DOHH2 (cell line): Measurements from ENCODE around the gene ZNF81.

Experiments
- H3F3A ChIP-seq: fragments of 200-600 bp; sonication (generic), shearing (Covaris generic); 2 replicates; pipeline ENCODE4 v1.6.0; 2016; ENCODE audit warnings: antibody characterized with exemption, mild to moderate bottlenecking; ENCODE audit not compliant: control insufficient read depth, insufficient read depth
- H3K27ac ChIP-seq: fragments of 200-600 bp; sonication (generic); 2 replicates; pipeline ENCODE4 v1.5.1; 2014; ENCODE audit warnings: low read depth, mild to moderate bottlenecking, low read length, moderate library complexity
- H3K27me3 ChIP-seq: fragments of 200-600 bp; sonication (generic); 2 replicates; pipeline ENCODE4 v1.6.1; 2014; ENCODE audit warnings: mild to moderate bottlenecking, low read length, mixed read lengths; ENCODE audit not compliant: control insufficient read depth
- H3K36me3 ChIP-seq: fragments of 200-600 bp; sonication (generic); 2 replicates; pipeline ENCODE4 v1.6.1; 2014; ENCODE audit warnings: mild to moderate bottlenecking, low read length, moderate library complexity, mixed read lengths; ENCODE audit not compliant: control insufficient read depth
- H3K4me1 ChIP-seq: fragments of 200-600 bp; sonication (generic); 2 replicates; pipeline ENCODE4 v1.6.1; 2014; ENCODE audit warnings: mild to moderate bottlenecking, low read length, mixed read lengths; ENCODE audit not compliant: control insufficient read depth
- H3K4me2 ChIP-seq: fragments of 200-600 bp; sonication (generic); 2 replicates; pipeline ENCODE4 v1.6.0; 2014; ENCODE audit warnings: mild to moderate bottlenecking, low read length, moderate library complexity
- H3K4me3 ChIP-seq: fragments of 200-600 bp; sonication (generic); 2 replicates; pipeline ENCODE4 v1.5.1; 2014; ENCODE audit warnings: mild to moderate bottlenecking, low read length, mixed read lengths
- H3K79me2 ChIP-seq: fragments of 200-600 bp; sonication (generic); 2 replicates; pipeline ENCODE4 v1.6.1; 2014; ENCODE audit warnings: mild to moderate bottlenecking, low read length, mixed read lengths; ENCODE audit not compliant: control insufficient read depth
- H3K9me2 ChIP-seq: fragments of 200-600 bp; sonication (generic); replicated peaks from 2 replicates; pipeline ENCODE4 v1.6.1; 2014; ENCODE audit warnings: mild to moderate bottlenecking, low read length, mixed read lengths; ENCODE audit not compliant: control insufficient read depth
- H3K9me3 ChIP-seq: fragments of 200-600 bp; sonication (generic); 2 replicates; pipeline ENCODE4 v1.6.1; 2014; ENCODE audit warnings: antibody characterized with exemption, low read length, mixed read lengths; ENCODE audit not compliant: control insufficient read depth, insufficient read depth
- H4K20me1 ChIP-seq: fragments of 200-600 bp; sonication (generic); 2 replicates; pipeline ENCODE4 v1.6.0; 2014; ENCODE audit warnings: low read depth, mild to moderate bottlenecking, antibody characterized with exemption, low read length, moderate library complexity; ENCODE audit not compliant: control insufficient read depth, insufficient read depth
- CTCF ChIP-seq: fragments of 200-600 bp; sonication (generic); IDR thresholded peaks from one replicate; pipeline ENCODE4 v1.5.1; 2014; ENCODE audit warnings: antibody characterized with exemption, mild to moderate bottlenecking, low read depth, low read length; ENCODE audit not compliant: poor library complexity, severe bottlenecking
- EZH2phosphoT487 ChIP-seq: fragments of 200-600 bp; sonication (generic); IDR thresholded peaks from 2 replicates; pipeline ENCODE4 v1.6.1; 2017; ENCODE audit warnings: borderline replicate concordance, mild to moderate bottlenecking, antibody characterized with exemption, low read length, moderate library complexity, mixed read lengths

The ZNF81 gene

GRCh38 chrX:47878198-47878597 is 41.5 kb downstream of the ZNF81 start:
- H3K9me2 ChIP-seq: no peaks in the 10 kb centered on the region
- H3K4me3 ChIP-seq: no peak overlapping the region
- no peaks in the 10 kb centered on the region for H3K4me1 ChIP-seq
- no peaks in the 10 kb centered on the region for H3F3A ChIP-seq
- H3K79me2 ChIP-seq: no peaks in the 10 kb centered on the region
- no peak overlapping the region for H3K27ac ChIP-seq
- no peaks in the 10 kb centered on the region for H3K27me3 ChIP-seq
- no peak overlapping the region for H3K4me2 ChIP-seq
- TF ChIP-seq EZH2phosphoT487: no peak
- no peak for TF ChIP-seq CTCF
- no peaks in the 10 kb centered on the region for H3K36me3 ChIP-seq
- no peaks in the 10 kb centered on the region for H4K20me1 ChIP-seq
- peaks cover 8% of the 10 kb centered on the region; the same call in 1 of the 2 replicates for H3K9me3 ChIP-seq

- H3K4me1 ChIP-seq: no peaks in the 10 kb centered on the region
- H4K20me1 ChIP-seq: no peaks in the 10 kb centered on the region
- TF ChIP-seq CTCF (no peak), EZH2phosphoT487 (no peak)
- no peaks in the 10 kb centered on the region for H3K9me3 ChIP-seq
- H3F3A ChIP-seq: no peaks in the 10 kb centered on the region
- H3K4me3 ChIP-seq: no peak overlapping the region
- H3K27ac ChIP-seq: no peak overlapping the region
- no peaks in the 10 kb centered on the region for H3K9me2 ChIP-seq
- H3K36me3 ChIP-seq: no peaks in the 10 kb centered on the region
- H3K27me3 ChIP-seq: no peaks in the 10 kb centered on the region
- no peak overlapping the region for H3K4me2 ChIP-seq
- H3K79me2 ChIP-seq: no peaks in the 10 kb centered on the region
Observed at GRCh38 chrX:47879463-47879862, 42.8 kb downstream of the ZNF81 start.

GRCh38 chrX:47880927-47881326 is 44.2 kb downstream of the ZNF81 start:
- Histone ChIP-seq H3K36me3 (no peaks in the 10 kb centered on the region), H3K4me2 (no peak overlapping the region), H3K27ac (no peak overlapping the region)

More at GRCh38 chrX:47880927-47881326, 44.2 kb downstream of the ZNF81 start:
- H4K20me1 ChIP-seq: no peaks in the 10 kb centered on the region
- H3K9me3 ChIP-seq: no peaks in the 10 kb centered on the region
- H3K4me3 ChIP-seq: no peak overlapping the region
- TF ChIP-seq EZH2phosphoT487 (no peak), CTCF (no peak)
- no peaks in the 10 kb centered on the region for H3K9me2 ChIP-seq
- H3K4me1 ChIP-seq: no peaks in the 10 kb centered on the region
- H3K79me2 ChIP-seq: no peaks in the 10 kb centered on the region
- H3K27me3 ChIP-seq: no peaks in the 10 kb centered on the region
- H3F3A ChIP-seq: no peaks in the 10 kb centered on the region
